PC-9 (cell line): ENCODE results near the gene STXBP5L.

Source experiments
- EZH2 ChIP-seq: fragments of 200-600 bp; sonication (generic); IDR thresholded peaks from 2 replicates; pipeline ENCODE4 v1.8.0; 2017; ENCODE audit warnings: antibody characterized with exemption, low read depth
- TF ChIP-seq, protein P1 (sequence below): fragments of 200-600 bp; sonication (generic); conservative IDR thresholded peaks from 2 replicates; pipeline ENCODE4 v1.6.1; 2017; ENCODE audit warnings: mixed run types, antibody characterized with exemption, mild to moderate bottlenecking, moderate library complexity

DNA sequence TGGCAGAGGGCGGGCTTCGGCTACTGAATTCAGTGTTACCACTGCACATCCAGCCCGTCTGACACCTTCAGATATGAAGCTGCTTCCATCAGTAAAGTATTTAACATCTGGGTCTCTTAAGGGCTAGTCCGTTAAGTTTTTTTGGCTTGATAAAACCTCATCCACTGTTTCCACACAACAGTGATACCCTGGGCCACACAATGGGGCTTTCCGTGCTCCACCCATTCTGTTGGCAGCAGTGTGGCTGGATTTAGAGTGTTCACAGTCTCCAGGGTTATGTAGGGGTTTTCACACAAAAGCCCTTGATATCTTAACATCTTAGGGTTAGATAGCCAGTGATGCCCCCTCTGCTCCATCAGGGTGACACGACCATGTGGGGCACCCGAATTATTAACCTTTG lies 165.0 kb downstream of the STXBP5L start:
- TF ChIP-seq, protein P1, sequence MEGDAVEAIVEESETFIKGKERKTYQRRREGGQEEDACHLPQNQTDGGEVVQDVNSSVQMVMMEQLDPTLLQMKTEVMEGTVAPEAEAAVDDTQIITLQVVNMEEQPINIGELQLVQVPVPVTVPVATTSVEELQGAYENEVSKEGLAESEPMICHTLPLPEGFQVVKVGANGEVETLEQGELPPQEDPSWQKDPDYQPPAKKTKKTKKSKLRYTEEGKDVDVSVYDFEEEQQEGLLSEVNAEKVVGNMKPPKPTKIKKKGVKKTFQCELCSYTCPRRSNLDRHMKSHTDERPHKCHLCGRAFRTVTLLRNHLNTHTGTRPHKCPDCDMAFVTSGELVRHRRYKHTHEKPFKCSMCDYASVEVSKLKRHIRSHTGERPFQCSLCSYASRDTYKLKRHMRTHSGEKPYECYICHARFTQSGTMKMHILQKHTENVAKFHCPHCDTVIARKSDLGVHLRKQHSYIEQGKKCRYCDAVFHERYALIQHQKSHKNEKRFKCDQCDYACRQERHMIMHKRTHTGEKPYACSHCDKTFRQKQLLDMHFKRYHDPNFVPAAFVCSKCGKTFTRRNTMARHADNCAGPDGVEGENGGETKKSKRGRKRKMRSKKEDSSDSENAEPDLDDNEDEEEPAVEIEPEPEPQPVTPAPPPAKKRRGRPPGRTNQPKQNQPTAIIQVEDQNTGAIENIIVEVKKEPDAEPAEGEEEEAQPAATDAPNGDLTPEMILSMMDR, result no peak
- no peak for TF ChIP-seq EZH2
